Mucosa of stomach (tissue), 1 donor: ENCODE results near the gene SLC14A1.
"Not testable (repeated sequence)": the region's sequence is repeated elsewhere in the genome, so short reads cannot be mapped to it uniquely, and the experiment has no call there.

Experiments used
- H3K27me3 ChIP-seq: one replicate; pipeline ENCODE4 v1.7.0; 2013; ENCODE audit warnings: mild to moderate bottlenecking, low read length; ENCODE audit not compliant: control insufficient read depth, insufficient read depth
- H3K36me3 ChIP-seq: one replicate; pipeline ENCODE4 v1.7.0; 2013; ENCODE audit warnings: low read length; ENCODE audit not compliant: control insufficient read depth, insufficient read depth
- H3K4me1 ChIP-seq: one replicate; pipeline ENCODE4 v1.7.0; 2013; ENCODE audit warnings: mild to moderate bottlenecking, low read length; ENCODE audit not compliant: control insufficient read depth, insufficient read depth
- H3K4me3 ChIP-seq: one replicate; pipeline ENCODE4 v1.7.0; 2013; ENCODE audit warnings: low read length
- H3K9ac ChIP-seq: one replicate; pipeline ENCODE4 v1.7.0; 2013; ENCODE audit warnings: mild to moderate bottlenecking, low read length, moderate library complexity
- H3K9me3 ChIP-seq: one replicate; pipeline ENCODE4 v1.7.0; 2013; ENCODE audit warnings: mild to moderate bottlenecking, low read length, moderate library complexity; ENCODE audit not compliant: control insufficient read depth
- donor health status: Pancreatic carcinoma.

The SLC14A1 gene

GRCh38 chr18:45745817-45746461 lies 22.0 kb downstream of the SLC14A1 start:
- Histone ChIP-seq H3K4me3 (no peak overlapping the region), H3K4me1 (peaks cover 30% of the 10 kb centered on the region), H3K27me3 (no peaks in the 10 kb centered on the region), H3K9me3 (no peaks in the 10 kb centered on the region), H3K9ac (no peak overlapping the region), H3K36me3 (no peaks in the 10 kb centered on the region)

GRCh38 chr18:45748501-45748900 lies 24.5 kb downstream of the SLC14A1 start:
- H3K27me3 ChIP-seq, result no peaks in the 10 kb centered on the region
- no peaks in the 10 kb centered on the region for H3K36me3 ChIP-seq
- no peak overlapping the region for H3K4me3 ChIP-seq
- no peak overlapping the region for H3K9ac ChIP-seq
- H3K9me3 ChIP-seq, result no peaks in the 10 kb centered on the region
- peaks cover 30% of the 10 kb centered on the region for H3K4me1 ChIP-seq

GRCh38 chr18:45749918-45750689 lies 26.1 kb downstream of the SLC14A1 start:
- Histone ChIP-seq H3K4me3 (no peak overlapping the region), H3K4me1 (peaks cover 26% of the 10 kb centered on the region), H3K9ac (no peak overlapping the region), H3K27me3 (no peaks in the 10 kb centered on the region), H3K36me3 (no peaks in the 10 kb centered on the region), H3K9me3 (no peaks in the 10 kb centered on the region)

GRCh38 chr18:45751766-45752165 lies 27.8 kb downstream of the SLC14A1 start:
- H3K9me3 ChIP-seq, result no peaks in the 10 kb centered on the region
- H3K27me3 ChIP-seq, result no peaks in the 10 kb centered on the region
- no peak overlapping the region for H3K4me3 ChIP-seq
- H3K36me3 ChIP-seq, result no peaks in the 10 kb centered on the region
- no peak overlapping the region for H3K9ac ChIP-seq
- H3K4me1 ChIP-seq, result peaks cover 15% of the 10 kb centered on the region

GRCh38 chr18:45752681-45753080 lies 28.7 kb downstream of the SLC14A1 start:
- H3K27me3 ChIP-seq, result no peaks in the 10 kb centered on the region
- H3K36me3 ChIP-seq, result no peaks in the 10 kb centered on the region
- no peak overlapping the region for H3K4me3 ChIP-seq
- no peak overlapping the region for H3K9ac ChIP-seq
- no peaks in the 10 kb centered on the region for H3K9me3 ChIP-seq
- peaks cover 15% of the 10 kb centered on the region for H3K4me1 ChIP-seq

GRCh38 chr18:45753286-45753685 lies 29.3 kb downstream of the SLC14A1 start:
- Histone ChIP-seq H3K9ac (no peak overlapping the region), H3K4me1 (peaks cover 11% of the 10 kb centered on the region), H3K4me3 (no peak overlapping the region), H3K36me3 (no peaks in the 10 kb centered on the region), H3K9me3 (no peaks in the 10 kb centered on the region), H3K27me3 (no peaks in the 10 kb centered on the region)

- Histone ChIP-seq H3K4me3 (no peak overlapping the region), H3K9me3 (no peaks in the 10 kb centered on the region), H3K36me3 (no peaks in the 10 kb centered on the region), H3K4me1 (peaks cover 12% of the 10 kb centered on the region), H3K27me3 (no peaks in the 10 kb centered on the region), H3K9ac (no peak overlapping the region)
Measured at GRCh38 chr18:45755934-45756333, 32.0 kb downstream of the SLC14A1 start.

- Histone ChIP-seq H3K36me3 (no peaks in the 10 kb centered on the region), H3K4me1 (peaks cover 12% of the 10 kb centered on the region), H3K9me3 (no peaks in the 10 kb centered on the region), H3K9ac (no peak overlapping the region), H3K4me3 (no peak overlapping the region), H3K27me3 (no peaks in the 10 kb centered on the region)
Measured at GRCh38 chr18:45757005-45757404, 33.0 kb downstream of the SLC14A1 start.

- not testable (repeated sequence) for H3K9ac ChIP-seq, H3K9me3 ChIP-seq, H3K36me3 ChIP-seq, H3K27me3 ChIP-seq, H3K4me3 ChIP-seq
- peaks cover 12% of the 10 kb centered on the region for H3K4me1 ChIP-seq
Measured at GRCh38 chr18:45757644-45758043, 33.7 kb downstream of the SLC14A1 start.

GRCh38 chr18:45760462-45761036 lies 36.6 kb downstream of the SLC14A1 start:
- Histone ChIP-seq H3K36me3 (no peaks in the 10 kb centered on the region), H3K9me3 (no peaks in the 10 kb centered on the region), H3K27me3 (no peaks in the 10 kb centered on the region), H3K4me1 (peaks cover 12% of the 10 kb centered on the region), H3K4me3 (no peak overlapping the region), H3K9ac (no peak overlapping the region)

GRCh38 chr18:45761512-45762114 lies 37.6 kb downstream of the SLC14A1 start:
- no peaks in the 10 kb centered on the region for H3K27me3 ChIP-seq
- no peaks in the 10 kb centered on the region for H3K36me3 ChIP-seq
- no peak overlapping the region for H3K4me3 ChIP-seq
- peaks cover 6% of the 10 kb centered on the region for H3K4me1 ChIP-seq
- no peak overlapping the region for H3K9ac ChIP-seq
- H3K9me3 ChIP-seq, result no peaks in the 10 kb centered on the region
